NCI-H748 (cell line): ENCODE measurements around the gene MCRIP2.
A peak's percentile ranks its signal among the peaks of the same experiment; 100 is the strongest.

Experiments
- DNase-seq: peaks from one replicate; lab custom pipeline; 2025; ENCODE audit not compliant: unreplicated experiment; lab: John Stamatoyannopoulos, UW

The MCRIP2 gene

GRCh38 chr16:668519-669171 lies 27.0 kb downstream of the MCRIP2 start:
- no peak for DNase-seq

DNA sequence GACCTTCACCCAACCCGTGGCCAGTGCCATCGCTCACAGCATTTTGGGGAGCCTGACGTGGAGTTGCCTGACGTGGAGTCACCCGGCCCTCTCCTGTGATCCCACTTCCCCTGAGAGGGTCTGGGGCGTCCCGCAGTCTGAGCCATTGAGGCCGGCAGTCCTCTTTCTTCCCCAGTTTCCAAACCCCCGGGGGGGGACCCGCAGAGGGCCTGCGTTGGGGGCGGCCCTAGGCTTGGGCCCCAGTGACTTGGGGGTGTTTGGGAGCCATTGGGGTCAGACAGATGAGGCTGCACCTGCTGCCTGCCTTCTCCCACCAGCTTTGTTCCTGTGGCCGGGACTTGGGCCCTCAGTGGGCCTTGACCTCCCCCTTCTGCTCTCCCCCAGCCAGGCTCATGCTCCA lies 28.0 kb downstream of the MCRIP2 start:
- no peak for DNase-seq

DNA sequence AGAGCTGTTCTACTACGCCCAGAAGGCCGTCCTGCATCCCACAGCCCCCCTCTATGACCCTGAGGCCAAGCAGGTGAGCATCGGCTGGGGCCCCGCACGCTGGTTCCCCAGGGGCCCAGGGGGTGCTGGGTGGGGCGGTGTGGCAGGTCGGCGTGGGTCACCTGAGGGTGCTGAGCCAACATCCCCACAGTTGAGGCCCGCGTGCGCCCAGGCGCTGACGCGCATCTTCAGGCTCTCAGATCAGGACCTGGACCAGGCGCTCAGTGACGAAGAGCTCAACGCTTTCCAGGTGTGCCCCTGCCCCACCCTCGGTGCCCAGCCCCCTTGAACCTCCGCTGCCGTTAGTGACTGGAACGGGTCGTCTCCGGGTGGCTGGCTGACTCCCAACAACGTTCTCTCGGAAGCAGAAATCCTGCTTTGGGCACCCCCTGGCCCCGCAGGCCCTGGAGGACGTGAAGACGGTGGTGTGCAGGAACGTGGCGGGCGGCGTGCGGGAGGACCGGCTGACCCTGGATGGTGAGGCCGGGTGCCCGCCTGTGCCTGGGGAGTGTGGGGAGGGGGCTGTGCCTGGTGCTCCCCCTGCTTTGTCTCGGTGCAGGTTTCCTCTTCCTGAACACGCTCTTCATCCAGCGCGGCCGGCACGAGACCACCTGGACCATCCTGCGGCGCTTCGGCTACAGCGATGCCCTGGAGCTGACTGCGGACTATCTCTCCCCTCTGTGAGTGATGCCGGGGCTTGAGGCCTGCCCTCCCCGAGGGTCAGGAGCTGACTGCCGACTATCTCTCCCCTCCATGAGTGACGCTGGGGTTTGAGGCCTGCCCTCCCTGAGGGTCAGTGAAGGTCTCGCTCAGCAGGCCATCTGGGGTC lies 29.1 kb downstream of the MCRIP2 start:
- DNase-seq: no peak

- DNase-seq: no peak
Measured at GRCh38 chr16:671353-672131, 29.9 kb downstream of the MCRIP2 start.

DNA sequence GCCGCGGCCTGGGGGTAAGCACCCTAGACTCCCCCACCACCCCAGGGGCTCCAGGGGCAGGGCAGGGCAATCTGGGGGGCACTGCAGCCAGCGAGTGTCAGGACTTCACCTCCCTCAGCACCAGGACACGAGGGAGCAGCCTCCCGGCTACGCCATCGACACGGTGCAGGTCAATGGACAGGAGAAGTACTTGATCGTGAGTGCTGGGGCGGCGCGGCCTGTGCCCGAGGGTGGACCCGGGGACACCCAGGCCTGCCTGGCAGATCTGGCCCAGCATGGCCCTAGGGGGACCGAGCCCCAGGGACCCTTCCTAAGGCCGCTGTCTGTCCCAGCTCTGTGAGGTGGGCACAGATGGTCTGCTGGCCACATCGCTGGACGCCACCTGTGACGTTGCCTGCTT lies 30.7 kb downstream of the MCRIP2 start:
- no peak for DNase-seq

DNA sequence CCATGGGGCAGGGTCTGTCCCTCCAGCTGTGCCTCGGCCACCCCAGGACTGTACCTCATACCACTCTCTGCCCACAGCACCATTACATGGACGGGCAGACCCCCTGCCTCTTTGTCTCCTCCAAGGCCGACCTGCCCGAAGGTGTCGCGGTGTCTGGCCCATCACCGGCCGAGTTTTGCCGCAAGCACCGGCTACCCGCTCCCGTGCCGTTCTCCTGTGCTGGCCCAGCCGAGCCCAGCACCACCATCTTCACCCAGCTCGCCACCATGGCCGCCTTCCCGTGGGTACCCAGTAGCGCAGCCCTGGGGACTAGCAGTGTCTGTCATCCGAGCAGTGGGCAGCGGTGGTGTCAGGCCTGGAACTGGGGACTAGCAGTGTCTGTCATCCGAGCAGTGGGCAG lies 31.2 kb downstream of the MCRIP2 start:
- DNase-seq: no peak

GRCh38 chr16:673399-673991 lies 31.9 kb downstream of the MCRIP2 start:
- no peak for DNase-seq

DNA sequence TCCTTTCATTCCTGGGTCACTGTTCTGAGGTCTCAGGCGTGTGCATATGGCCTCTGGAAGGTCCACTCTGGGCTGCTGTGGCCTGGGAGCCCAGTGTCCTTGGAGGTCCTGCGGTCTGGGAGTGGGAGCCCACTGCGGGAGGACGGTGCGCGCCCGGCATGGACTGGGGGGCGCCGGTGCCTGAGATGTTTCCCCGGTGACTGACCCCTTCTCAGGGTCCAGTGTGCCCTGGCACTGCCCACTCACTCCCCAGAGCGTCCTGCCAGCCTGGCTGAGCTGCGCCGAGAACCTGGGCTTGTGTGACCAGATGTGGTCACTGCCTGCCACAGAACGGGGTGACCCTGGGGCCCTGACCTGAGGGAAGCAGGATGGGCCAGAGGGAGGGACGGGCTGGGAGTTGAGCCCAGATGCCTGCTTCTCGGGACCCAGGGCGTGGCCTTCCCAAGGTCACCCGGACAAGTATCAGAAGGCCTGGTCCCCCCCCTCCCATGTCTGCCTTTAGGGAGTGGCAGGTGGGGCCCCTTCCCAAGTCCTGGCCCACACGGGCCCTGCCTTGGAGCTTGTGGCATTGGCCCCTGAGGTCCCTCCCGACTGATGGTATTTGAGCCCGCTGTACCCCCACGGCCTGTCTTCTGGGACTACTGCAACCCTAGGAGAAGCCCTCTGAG lies 32.7 kb downstream of the MCRIP2 start:
- DNase-seq: no peak

- peak; percentile 20 for DNase-seq
Measured at GRCh38 chr16:674968-675883, 33.6 kb downstream of the MCRIP2 start, which contains the start of gene RHBDL1. TSS of gene RHBDL1 (plus strand) at chr16:675671. CDS start at chr16:675791, 120 bp downstream.

DNA sequence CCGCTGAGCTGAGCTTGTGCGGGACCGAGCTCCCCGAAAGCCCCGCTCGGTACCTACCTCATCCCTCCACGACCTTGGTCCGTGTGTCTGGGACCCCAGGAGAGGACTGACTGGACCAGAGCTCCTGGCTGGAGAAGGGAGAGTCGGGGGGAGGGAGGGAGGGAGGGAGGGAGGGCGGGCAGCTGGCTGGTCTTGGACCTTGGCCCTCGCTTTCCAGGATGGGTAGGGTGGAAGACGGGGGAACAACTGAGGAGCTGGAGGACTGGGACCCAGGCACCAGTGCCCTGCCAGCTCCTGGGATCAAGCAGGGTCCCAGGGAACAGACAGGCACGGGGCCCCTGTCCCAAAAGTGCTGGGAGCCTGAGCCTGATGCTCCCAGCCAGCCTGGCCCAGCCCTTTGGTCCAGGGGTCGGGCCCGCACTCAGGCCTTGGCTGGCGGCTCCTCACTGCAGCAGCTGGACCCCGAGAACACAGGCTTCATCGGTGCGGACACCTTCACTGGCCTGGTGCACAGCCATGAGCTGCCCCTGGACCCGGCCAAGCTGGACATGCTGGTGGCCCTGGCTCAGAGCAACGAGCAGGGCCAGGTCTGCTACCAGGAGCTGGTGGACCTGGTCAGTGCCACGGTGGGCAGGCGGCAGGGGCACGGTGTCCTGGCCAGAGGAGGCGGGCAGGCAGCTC lies 34.4 kb downstream of the MCRIP2 start:
- DNase-seq: no peak

DNA sequence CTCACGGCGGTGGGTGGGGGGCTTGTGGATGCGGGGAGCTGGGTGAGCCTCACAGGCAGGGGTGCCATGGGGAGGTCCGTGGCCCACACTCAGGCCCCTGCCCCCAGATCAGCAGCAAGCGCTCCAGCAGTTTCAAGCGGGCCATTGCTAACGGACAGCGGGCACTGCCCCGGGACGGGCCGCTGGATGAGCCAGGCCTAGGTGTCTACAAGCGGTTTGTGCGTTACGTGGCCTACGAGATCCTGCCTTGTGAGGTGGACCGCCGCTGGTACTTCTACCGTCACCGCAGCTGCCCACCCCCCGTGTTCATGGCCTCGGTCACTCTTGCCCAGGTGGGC lies 34.9 kb downstream of the MCRIP2 start:
- DNase-seq: no peak

- peak; percentile 86 for DNase-seq
Measured at GRCh38 chr16:676913-677312, 35.3 kb downstream of the MCRIP2 start.

DNA sequence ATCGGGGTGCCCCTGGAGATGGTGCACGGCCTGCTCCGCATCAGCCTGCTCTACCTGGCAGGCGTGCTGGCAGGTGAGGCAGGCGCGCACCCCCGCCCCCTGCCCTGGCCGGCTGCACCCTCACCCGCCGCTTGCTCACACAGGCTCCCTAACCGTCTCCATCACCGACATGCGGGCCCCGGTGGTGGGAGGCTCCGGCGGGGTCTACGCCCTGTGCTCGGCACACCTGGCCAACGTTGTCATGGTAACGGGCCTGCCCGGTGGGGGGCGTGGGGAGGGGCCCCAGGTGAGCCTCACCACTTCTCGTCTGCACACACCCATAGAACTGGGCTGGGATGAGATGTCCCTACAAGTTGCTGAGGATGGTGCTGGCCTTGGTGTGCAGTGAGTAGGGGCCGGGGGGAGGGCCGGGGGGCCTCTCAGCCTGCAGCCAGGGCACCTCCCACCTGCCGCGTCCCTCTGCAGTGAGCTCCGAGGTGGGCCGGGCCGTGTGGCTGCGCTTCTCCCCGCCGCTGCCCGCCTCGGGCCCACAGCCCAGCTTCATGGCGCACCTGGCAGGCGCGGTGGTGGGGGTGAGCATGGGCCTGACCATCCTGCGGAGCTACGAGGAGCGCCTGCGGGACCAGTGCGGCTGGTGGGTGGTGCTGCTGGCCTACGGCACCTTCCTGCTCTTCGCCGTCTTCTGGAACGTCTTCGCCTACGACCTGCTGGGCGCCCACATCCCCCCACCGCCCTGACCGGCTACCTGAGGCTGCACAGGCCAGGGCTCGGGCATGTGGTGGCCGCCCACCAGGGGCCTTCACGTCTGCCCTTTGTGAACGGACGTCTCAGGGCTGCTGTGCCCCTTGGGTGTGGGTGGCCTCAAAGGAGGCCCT lies 35.9 kb downstream of the MCRIP2 start:
- DNase-seq: peak; percentile 79

GRCh38 chr16:678209-678857 lies 36.7 kb downstream of the MCRIP2 start:
- DNase-seq: no peak

DNA sequence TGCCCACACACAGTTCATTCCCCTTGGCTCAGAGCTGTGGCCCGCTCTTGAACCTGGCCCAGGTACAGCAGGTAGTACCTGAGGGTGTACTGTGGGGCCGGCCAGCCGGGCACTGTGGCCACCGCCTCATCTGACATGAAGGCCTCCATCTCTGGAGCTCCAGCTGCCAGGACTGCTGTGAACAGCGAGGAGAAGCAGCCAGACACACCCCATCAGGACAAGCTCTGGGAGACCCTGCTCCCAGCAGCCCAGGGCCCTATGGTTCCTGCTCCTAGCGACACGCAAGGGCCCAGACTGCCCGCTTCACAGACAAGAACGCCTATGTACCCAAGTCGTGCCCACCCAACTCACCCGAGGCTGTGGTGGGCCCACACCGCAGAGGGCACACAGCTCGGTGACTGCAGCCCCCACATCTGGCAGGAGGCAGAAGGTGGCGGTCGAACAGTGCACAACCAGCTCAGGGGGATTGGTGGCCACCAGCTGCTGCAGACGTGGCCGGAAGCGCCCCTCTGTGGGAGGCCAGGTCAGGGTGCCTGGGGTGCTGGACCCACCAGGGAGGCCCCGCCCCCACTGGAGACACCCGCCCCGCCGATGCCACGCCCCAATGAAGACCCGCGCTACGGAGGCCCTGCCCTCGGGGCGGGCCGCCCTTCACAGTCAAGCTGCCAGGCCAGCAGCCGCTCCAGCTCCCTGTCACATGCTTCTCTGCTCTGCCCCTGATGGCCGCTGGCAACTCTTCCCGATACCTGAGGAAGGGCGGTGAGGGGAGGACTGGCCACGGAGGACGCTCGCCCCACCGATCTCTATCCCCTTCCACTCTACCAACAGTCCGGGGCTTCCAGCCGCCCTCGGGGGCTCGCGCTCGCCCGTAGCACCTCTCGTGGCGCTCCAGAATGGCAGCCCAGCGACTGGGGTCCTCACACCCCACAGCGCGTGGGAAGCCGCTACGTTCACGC lies 37.5 kb downstream of the MCRIP2 start:
- DNase-seq: peak; percentile 80

DNA sequence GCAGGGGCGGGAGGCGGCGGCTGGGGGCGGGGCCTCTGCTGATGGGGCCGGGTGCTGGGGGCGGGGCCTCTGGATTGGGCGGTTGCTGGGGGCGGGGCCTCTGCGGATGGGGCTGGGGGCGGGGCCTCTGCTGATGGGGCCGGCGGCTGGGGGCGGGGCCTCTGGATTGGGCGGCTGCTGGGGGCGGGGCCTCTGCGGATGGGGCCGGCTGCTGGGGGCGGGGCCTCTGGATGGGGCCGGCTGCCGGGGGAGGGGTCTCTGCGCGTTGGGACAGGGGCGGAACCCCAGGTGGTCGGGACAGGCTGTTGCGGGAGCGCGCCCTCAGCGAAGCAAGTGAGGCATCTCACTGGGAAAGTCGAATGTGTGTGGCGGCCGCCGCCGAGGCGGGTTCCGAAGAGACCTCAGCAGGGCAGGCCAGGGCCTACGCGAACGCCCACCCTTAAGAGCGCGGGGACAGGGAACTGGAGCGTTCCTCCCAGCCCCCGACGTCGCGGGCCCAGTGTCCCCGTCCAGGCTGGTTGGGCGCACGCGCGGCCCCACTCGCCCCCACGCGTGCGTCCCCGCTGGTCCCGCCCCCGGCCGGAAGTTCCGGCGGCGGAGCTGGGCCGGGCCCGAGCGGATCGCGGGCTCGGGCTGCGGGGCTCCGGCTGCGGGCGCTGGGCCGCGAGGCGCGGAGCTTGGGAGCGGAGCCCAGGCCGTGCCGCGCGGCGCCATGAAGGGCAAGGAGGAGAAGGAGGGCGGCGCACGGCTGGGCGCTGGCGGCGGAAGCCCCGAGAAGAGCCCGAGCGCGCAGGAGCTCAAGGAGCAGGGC lies 38.4 kb downstream of the MCRIP2 start, which contains the start of gene STUB1:
TSS of gene STUB1 (plus strand) at position 597 of the 811 bp plus-strand sequence. CDS start at position 713, 116 bp downstream.
- DNase-seq: peak; percentile 86
